OCI-LY3 (cell line): ENCODE data around the gene ATF4.

Experiments used
- CTCF ChIP-seq: fragments of 200-600, 300-600 bp; sonication (generic); IDR thresholded peaks from 2 replicates; pipeline ENCODE4 v1.5.1; 2014; ENCODE audit warnings: antibody characterized with exemption, low read length, low read depth
- EZH2phosphoT487 ChIP-seq: fragments of 200-600 bp; shearing (Covaris generic); IDR thresholded peaks from 2 replicates; pipeline ENCODE4 v1.6.1; 2018; ENCODE audit warnings: antibody characterized with exemption, mixed run types, low read depth

- TF ChIP-seq CTCF (no peak), EZH2phosphoT487 (no peak)
Observed at GRCh38 chr22:39481595-39481994, 38.8 kb upstream of the ATF4 start.
